HG03280 (cell line): ENCODE measurements around the gene LCLAT1.
"Not testable (repeated sequence)": the region's sequence is repeated elsewhere in the genome, so short reads cannot be mapped to it uniquely, and the experiment has no call there.

Source experiments
- ATAC-seq: cut with Tn5 transposase; IDR thresholded peaks from one replicate; pipeline ENCODE4 v1.9.1; 2021; ENCODE audit warnings: mild to moderate bottlenecking, moderate library complexity; ENCODE audit not compliant: unreplicated experiment

The LCLAT1 gene

GRCh38 chr2:30633039-30633438, 186.0 kb downstream of the LCLAT1 start:
- ATAC-seq: no peak

GRCh38 chr2:30636311-30636710, 189.3 kb downstream of the LCLAT1 start:
- ATAC-seq: no peak

DNA sequence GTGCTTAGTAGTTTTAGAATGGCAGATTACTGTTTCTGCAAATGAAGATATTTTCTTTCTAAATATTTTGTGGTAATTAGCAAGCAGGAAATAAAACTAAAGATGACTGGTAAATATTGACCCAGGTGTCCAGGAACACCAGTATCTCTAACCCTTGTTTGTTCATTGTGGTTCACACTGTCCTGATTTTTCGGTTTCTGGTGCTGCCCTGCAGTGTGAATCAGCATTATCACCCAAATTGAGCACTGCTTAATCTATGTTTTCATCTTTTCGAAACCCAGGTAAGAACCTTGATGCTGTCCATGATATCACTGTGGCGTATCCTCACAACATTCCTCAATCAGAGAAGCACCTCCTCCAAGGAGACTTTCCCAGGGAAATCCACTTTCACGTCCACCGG, 192.8 kb downstream of the LCLAT1 start:
- ATAC-seq: no peak

DNA sequence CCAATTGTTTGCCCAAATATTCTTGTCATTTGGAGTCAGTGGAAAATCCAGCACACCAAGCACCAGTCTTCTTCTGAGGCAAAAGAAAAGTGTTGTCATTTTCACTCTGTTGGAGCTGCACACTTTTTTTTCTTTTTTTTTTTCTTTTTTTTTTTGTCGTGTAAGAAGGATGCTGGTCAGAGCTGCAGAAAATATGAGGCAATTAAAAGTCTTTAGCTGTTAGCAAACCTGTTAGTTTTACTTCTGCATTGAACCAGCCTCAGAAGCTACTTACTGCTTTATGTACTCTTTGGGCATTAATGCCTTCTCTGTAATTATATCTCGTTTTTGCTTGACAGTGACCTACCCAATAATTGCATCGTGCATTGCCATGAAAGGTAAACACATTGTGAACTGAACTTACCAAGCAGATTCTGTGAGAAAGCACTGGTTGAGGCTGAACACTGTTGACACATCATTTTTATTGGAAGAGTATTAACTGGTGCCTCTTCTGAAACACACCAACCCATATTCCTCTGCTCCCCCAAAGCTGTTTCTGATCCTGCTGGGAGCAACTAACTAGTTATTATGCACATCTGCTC, 194.8 kb downstream of the LCLAT1 start:
- no peak for ATAC-seq

DNA sequence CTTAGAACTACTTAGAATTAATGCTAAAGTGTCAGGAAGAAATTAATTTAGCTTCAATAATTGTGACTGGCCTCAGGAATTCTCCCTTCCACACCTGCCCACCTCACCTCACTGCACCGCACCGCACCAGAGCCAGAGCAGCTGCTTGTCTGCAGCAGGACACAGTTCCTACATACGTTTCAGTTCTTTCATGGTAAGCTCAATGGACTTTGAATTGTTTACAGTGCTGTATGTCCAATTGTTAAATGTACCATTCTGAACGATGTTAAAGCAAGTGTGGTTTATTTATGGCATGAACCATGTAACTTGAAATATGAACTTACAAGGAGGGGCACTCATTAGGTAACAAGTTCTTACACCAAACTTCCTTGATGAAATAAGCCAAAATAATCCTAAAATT, 196.0 kb downstream of the LCLAT1 start:
- ATAC-seq: not testable (repeated sequence)

DNA sequence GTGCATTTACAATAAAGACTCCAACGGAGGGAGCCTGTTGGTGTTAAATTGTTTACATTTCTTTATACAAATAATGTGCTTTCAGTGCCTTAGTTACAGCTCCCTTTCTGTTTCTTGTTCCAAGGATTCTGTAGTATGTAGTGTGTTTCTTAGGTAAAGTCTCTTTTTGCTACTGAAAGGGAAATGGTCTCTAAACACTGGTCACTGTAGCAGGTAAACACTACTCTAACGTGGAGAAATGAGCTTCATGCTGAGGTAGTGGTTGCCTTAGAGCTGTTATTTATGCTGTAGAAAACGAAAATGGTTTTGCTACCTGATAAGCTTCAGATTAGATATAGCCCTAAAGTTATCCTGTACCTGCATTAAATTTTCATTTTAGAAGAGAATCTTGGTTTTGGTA, 196.6 kb downstream of the LCLAT1 start:
- ATAC-seq: no peak

GRCh38 chr2:30645081-30645744, 198.2 kb downstream of the LCLAT1 start:
- ATAC-seq: no peak

DNA sequence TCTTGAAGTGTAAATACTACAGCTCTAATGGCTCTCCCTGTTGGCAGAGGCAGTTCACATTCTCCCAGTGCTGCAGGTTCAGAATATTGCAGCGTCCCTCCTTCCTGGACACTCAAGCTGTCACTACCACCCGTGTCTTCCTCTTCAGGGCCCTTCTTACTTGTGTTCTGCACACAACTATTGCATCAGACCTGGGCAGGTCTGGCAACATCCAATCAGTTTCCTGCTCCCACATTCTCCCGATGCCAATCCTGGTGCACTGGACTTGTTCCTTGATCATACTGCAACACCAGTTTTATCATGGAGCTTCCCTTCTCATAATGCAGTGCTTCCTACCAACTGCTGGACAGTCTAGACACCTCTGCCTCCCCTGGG, 198.7 kb downstream of the LCLAT1 start:
- ATAC-seq: no peak

DNA sequence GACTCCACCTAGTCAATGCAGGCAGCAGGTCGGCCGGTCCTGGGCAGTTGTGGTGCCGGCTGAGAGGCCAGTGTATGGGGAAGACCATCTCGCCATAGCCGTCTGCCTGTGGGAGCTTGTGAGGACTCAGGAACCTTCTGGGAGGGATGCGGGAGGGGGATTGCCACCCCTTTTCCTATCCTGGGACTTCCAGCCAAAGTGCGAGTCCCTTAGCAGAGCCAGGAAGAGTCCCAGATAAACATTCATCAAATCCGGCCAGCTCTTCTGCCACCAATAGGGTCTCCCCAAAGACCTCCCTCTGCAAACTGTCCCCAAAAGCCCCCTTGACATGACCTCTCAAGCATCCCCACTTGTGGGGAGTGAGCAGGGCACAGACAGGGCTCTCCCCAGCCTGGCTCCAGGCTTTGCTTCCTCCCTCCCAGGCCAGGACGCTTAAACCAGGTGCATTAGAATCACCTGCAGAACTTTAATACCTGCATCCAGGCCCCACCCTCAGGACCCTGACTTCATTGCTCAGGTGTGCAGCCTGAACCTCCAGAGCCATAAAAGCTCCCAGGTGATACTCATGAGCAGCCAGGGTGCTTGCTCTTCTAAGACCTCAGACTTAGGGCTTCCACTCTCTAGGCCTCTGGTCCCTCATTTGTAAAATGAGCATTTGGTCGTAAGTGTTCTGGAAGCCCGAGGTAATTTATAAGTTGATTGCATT, 200.9 kb downstream of the LCLAT1 start:
- ATAC-seq: no peak

DNA sequence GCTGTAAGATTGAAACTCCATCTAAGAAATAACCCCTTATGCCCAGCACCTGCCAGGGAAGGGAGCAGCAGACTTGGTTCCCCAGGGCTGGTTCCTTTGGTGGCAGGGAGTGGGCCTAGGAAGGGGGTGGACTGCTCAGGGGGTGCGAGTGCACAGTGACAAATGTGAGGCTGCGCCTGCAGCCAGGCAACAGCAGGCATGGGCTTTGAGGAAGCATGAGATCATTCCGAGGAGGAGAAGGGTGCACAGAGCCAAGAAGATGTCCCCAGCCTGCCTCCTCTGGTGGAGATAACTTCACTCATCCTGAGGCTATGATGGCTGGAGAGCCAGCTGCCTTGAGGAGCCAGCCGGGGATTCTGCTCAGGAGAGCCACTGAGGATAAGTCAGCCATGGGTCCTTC, 202.2 kb downstream of the LCLAT1 start:
- ATAC-seq: no peak

DNA sequence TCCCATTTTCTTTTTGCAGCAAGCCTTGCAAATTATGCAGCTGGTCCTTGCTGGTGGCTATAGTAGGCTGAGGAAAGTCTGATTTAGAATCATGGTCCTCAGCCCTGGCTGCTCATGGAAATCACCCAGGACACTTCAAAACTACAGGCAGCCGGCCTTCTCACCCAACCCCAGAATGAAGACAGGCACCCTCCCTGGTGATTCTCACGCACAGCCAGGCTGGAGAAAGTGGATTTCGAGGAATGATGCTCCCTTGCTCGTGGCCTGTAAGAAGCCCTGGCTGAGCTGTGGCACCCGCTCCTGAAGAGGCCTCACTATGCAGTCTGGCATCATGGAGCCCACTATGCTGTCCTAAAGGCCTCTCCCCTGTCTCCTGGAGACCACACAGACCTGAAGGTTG, 202.8 kb downstream of the LCLAT1 start:
- ATAC-seq: no peak

DNA sequence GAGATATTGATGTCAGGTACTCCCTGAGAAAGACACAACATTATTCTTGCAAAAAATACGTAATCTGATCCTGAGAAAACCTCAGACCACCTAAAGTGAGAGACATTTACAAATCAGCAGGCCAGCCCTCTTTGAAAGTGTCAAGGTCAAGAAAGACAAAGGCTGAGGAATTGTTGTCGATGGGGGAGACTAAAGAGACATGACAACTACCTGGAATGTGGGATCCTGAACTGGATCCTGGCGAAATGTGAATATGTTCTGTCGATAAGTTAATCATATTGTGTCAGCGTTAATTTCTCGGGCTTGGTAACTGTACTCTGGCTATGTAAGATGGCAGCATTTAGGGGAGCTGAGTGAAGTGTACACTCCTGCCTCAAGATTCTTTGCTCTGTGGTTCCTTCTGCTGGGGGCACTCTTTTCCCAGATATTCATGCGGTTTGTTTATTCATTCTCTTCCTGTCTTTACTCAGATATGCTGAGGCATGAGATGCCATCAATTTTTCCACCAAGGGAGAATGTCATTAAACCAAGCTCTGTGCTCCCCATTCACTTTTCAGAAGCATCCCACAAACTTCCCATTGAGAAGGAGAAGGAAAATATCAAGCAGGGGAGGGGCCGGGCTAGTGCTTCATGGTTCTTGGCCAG, 205.3 kb downstream of the LCLAT1 start:
- no peak for ATAC-seq

DNA sequence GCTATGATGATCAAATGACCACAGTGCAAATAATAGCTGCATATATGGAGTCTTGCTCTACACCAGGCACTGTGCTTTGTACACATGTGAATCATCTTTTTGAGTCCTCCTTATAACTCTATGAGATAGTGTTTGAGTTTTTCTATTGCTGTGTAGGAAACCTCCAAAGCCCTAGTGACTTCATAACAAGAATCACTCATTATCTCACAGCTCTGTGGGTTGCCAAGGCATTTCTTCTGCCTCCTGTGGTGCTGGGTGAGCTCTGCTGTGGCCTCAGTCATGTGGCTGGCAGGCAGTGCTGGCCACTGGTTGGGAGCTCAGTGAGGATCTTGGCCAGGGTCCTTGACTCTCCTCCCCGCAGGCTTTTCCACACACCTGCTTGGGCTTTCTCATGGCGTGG, 206.8 kb downstream of the LCLAT1 start:
- no peak for ATAC-seq

GRCh38 chr2:30654404-30654803, 207.4 kb downstream of the LCLAT1 start:
- ATAC-seq: no peak

GRCh38 chr2:30655211-30655610, 208.2 kb downstream of the LCLAT1 start:
- ATAC-seq: no peak

DNA sequence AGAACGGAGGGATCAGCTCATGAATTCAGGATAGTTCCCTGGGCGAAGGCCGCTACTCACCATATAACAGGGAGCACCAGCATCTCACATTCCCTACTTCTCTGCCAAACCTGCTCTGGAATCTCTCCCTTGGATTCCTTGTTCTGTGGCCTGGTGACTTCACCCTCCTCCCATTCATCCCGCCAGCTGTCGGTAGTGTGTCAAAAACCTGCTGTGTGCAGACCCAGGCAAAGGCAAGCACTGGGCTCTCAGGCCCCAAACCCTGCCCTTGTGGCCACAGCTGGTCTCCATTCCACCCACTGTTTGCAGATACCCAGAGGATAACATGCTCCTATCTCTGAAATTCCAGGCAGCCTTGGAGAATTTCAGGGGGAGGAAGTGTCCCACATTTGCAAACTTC, 208.6 kb downstream of the LCLAT1 start:
- no peak for ATAC-seq

DNA sequence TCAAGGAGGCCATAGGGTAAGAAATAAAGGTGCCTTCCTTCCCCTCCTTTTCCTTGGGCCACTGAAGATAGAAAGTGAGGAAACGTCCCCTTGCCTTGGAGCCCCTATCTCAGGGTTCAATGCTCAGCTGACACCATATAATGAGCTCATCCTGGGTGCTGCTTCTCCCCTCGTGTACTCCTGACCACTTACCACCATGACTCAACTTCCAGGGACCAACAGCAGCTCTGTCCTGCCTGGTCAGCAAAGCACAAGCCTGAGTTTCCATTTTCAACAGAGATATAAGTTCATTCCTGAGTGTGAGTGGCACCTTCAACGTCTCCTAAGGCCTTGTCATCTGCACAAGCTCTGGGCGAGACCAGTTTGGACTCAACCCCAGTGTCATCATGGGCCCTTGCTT, 209.0 kb downstream of the LCLAT1 start:
- ATAC-seq: no peak

- ATAC-seq: no peak
Observed at GRCh38 chr2:30661173-30662107, 214.4 kb downstream of the LCLAT1 start.

GRCh38 chr2:30662268-30663131, 215.5 kb downstream of the LCLAT1 start:
- ATAC-seq: no peak

DNA sequence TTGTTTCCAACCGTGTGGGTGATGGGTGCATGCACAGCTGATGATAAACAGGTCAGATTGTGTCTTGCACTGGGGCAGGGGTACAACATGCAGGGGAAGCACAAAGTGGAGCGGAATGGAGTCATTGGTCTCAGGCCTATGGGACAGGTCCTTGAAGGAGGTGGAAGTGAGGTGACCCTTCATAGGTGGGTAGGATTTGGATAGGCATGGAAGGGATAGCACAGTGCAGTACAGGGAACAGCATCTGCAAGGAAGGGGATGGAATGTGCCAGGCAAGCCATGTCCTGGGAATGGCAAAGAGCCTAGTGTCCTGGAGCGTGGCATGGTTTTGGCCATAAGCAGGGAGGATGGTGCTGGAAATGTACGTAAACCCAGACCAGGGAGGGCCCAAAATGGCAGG, 216.3 kb downstream of the LCLAT1 start:
- ATAC-seq: no peak
